EL (cell line): Measurements from ENCODE around the gene ITIH3.

Experiments
- DNase-seq: peaks from one replicate; pipeline ENCODE4 v3.0.0-alpha.2; 2016

Gene ITIH3

DNA sequence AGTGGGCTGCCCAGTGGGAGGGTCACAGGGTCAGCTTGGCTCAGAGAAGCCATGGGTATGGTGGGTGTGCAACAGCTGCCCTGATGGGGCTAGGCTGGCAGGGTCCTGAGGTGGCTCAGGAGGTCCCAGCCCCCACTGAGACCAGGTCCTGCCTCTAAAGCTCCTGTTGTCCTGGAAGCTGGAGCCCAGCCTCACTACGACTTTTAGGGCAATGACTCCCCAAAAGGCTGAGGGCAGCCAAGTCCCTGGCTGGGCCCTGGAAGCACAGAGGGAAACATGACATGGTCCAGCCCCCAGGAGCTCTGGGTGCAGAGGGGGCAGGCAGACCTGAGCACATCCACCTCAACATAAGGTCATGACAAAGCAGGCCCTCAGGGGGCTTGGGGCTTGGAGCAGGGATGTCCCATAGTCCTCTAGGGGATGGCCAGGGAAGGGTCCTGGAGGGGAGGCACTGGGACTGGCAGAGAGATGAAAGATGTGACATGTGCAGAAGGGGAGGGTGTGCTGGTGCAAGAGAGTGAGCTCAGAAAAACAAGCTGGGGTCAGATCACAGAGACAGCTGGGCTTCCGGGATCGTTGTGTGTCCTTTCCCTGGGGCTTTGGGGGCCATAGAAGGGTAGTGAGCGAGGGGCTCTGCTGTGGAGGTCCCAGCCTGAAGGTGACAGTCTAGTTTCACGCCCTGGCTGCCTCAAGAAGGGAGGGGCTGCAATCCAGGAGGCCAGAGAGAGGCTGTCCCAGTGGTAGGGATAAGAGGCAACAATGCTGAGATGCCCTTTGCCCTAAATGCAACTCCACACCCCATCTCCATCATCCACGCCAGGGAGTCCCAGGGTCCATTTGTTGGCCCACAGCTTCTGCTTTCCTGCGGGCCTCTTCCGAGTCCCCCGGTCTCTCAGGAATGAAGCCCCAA, 639 bp upstream of the ITIH3 start:
- DNase-seq, result no peak

DNA sequence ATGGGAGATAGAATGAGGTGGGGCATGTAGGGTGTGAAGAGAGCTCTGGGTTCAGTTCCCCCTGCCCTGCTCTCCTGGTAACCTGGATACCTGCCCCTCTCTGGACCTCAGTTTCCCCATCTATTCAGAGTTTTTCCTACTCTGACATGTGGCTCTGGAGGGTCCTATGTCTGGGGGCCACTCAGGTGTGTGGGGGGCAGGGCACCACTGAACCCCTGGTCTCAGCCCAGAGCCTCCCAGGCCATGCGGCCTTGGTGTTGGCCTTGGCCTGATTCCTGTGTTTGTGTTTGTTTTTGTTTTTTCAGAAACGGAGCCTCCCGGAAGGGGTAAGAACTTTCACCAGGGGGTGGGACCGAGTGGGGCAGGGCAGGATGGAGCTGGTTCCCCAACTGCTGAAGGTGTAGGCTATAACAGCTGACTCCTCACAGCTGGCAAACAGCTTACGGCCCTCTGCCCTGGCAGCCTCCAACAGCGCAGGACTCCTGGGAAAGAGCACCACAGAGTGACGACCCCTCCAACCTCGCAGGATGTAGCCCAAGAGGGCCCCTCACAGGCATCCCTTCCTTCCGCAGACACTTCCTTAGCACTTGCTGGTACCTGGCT, 803 bp downstream of the ITIH3 start:
- DNase-seq, result no peak

DNA sequence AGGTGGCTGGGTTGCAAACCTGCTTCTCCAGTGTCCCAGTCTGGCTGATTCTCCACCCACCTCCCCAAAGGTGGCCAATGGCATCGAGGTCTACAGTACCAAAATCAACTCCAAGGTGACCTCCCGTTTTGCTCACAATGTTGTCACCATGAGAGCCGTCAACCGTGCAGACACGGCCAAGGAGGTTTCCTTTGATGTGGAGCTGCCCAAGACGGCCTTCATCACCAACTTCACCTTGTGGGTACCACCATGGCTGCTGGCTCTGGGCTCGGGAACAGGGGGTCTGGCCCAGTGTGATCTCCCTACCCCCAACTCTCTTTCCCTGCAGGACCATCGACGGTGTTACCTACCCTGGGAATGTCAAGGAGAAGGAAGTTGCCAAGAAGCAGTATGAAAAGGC, 1.8 kb downstream of the ITIH3 start:
- DNase-seq, result no peak

DNA sequence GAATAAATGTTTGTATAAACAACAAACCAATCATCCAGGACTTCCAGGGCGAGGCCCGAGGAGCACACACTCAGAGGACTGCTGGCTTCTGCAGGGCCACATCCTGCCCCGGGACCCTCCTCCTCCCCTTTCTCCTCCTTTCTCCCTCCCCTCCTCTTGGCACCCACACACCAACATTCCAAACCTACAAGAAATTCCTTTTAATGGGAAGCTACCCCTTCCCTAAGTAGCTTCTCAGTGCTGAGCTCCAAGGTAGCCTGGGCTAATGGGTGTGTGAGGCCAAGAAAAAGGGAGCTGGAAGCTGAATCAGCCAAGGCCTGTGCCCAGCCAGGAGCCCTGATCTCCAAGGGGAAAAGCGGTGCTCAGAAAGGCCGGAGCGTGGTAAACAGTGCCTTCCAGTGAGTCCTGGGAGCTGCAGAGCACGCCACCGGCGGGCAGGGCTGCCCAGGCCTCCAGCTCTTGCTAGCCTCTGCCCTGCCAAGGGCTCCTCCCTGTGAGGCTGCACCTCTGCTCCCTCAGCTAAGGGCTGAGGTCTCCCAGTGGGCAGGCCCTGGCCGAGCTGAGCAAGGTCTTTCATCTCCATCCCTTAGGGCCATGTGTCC, 3.9 kb downstream of the ITIH3 start:
- DNase-seq, result peak; percentile 12

DNA sequence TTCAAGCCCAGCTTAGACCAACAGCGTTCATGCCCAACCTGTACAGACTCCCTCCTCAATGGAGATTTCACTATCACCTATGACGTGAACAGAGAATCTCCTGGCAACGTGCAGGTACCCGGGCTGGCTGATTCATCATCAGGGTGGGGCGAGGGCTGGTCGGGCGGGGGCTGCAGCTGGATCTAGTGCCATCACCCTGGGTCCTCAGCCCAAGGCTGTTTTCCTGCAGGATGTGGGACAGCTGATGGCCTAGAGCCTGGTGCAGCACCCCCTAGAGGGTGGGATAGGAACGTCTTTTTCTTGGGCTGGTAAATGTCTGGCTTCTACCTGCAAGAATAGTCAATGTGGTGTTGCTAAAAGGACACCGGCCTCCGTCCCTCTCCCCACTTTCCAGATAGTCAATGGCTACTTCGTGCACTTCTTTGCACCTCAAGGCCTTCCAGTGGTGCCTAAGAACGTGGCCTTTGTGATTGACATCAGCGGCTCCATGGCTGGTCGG, 4.4 kb downstream of the ITIH3 start:
- DNase-seq, result peak; percentile 21

DNA sequence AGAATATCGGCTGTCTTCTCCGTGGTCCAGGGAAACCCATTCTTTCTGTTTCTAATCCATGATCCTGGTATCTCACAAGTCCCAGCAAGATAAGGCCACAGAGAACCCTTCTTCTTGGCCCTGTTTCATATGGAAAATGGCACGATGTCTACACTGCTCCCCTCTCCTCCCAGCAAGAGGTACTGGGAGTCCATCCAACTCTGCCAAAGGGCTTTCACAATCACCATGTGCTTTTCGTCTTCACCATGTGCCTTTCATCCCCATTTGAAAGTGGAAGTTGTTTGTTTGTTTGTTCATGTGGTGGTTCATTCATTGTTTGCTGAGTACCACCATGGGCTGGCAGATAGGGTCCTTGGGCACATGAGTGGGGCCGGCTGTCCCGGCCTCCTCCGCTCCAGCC, 5.5 kb downstream of the ITIH3 start:
- DNase-seq, result no peak

DNA sequence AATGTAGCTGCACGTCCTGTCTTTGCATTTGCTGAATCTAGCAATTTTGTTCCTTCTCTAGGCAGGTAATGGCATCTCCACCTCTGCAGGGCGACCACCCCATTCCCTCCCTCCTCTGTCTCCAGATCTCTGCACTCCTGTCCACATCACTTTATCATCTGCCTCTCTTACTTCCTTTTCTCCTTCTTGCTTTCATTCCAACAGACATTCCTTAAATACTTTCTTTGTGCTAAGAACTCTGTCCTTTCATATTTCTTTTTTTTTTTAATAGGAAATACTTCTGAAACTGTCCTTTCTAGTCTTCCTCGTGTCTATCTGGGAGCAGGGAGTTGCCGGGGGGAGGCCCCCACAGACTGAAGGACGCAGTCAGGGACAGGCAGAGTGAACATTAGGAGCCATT, 7.2 kb downstream of the ITIH3 start:
- DNase-seq, result no peak

DNA sequence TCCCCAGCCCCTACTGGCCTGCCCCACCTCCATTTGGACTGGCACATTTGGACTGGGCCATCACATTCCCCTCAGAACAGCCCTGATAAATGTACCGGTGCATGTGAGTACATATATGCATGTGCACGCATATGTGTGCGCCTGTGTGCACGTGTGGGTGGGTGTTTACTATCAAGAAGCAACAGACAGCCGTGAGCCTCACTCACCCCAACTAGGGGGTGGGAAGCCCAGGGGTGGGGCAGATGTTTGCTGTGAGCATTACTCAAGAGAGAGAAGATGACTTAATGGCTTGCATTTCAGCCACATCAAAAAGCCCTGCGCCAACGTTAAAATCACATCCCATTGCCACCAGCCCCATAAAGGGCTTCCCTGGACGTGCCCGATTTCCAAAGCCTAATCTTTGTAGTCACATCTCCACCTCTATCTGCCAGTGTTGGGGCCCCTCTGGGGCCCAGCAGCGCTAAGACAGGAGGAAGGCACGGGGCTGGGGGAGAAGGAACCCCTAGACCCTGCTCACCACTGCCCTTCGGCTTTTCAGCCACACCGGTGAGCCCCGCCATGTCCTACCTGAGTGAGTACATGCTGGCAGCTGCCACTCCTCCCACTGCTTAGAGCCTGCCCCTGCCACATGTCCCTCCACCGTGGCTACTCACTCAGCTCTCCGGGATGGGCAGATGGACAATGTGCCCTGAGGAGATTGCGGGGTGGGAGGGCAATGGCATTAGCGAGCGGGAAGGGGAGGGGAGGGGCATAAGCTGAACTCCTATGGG, 10.9 kb downstream of the ITIH3 start:
- DNase-seq, result no peak

DNA sequence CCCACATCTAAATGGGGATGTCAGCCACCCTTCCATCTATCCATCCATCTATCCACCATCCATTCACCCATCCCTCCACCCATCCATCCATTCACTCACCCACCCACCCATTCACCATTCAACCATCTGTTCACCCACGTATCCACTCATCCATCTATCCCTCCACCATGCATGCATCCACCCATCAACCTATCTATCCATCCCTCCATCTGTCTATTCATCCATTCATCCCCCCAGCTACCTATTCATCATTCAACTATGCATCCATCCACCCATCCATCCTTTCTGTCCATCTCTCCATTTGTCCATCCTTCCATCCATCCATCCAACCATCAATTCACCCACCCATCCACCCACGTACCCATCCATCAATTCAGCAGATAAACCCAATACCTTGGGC, 14.6 kb downstream of the ITIH3 start:
- DNase-seq, result no peak

DNA sequence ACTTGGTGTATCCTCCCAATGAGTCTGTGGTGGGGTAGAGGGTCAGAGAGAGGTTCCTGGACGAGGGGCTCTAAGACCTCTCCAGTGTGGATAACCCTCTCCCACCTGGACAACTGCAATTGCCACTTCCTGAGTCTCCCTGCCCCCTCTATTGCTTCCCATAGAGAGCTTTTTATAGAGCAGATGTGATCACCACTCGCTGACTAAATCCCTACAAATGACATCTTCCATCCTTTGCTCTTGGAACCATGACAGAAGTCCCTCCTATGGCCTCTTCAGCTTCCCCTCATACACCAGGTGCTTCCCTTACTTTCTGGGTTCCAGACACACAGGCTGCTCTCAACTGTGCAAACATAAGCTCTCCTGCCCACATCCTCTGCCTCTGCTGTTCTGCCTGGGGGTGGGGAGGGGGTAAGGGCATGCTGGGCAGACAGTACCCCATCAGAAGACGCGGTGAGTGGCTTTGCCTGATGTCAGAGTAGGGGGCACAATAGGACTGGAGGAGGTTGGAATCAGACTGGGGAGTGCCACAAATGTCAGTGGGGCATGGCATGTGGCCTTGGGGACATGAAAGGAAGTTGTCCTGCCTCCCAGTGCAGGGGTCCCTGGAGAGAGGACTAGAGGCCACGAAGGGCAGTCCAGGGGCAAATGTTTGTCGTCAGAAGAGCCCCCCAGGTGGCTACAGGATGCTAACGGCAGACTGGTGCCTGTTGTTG, 15.2 kb downstream of the ITIH3 start:
- DNase-seq, result no peak

DNA sequence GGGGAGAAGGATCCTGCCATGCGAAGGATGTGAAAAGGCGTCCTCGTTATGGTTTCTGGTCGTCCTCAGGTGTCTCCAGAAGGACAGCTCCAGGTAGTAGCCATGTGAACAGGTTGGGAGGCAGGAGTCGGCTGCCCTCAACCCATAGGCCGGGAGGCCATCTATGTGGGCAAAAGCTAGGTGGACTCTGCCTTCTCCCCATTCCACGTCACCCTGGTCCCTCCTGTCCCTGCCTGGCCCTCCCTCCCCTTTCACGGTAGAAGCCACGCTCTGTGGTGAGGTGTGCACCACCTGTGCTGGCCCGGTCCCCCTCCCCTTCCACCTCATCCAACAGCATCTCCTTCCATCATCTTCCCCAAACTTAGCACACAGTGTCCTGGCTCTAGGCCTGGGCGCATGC, 16.3 kb downstream of the ITIH3 start:
- no peak for DNase-seq

DNA sequence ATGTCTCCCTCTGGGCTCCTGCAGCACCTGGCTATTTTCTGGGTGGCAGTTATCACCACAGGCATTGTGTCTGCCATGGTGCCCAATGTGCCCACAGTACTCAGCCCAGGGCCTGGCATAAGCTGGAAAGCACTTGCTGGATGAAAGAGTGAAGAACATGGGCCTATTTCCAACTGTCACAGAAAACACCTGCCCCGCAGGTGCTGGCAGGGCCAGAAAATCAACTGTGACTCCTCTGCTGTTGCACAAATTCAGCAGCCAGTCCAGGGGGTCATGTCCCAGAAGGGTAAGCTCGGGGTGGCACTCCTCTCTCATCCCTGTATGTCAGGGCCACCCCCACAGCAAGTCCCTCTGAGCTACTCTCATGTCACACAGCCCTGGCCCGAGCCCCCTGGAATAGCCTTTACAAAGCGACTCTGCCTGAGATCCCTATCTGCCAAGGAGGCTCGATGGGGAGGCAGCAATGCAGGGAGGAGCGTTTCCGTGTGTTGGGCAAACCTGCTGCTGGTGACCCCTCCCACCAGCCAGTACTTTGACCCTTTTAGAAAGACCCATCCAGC, 16.9 kb downstream of the ITIH3 start:
- no peak for DNase-seq

DNA sequence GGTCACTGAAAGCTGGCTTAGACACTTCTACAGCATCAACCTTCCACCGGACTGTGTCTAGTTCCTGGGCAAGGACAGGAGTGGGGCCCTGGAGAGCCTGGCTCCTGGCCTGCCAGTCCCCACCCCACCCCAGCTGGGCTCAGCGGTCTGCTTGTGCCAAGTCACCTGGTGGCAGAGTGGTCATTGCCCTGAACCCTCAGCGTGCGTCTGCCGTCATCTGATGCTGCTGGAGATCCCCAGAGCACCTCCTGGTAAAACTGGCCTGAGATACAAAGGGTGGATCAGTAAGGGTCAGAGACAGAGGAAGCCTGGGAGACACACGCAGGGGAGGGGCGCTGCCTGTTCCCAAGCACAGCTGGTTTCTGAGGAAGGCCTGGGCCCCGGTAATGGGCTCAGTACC, 19.2 kb downstream of the ITIH3 start:
- DNase-seq, result no peak

DNA sequence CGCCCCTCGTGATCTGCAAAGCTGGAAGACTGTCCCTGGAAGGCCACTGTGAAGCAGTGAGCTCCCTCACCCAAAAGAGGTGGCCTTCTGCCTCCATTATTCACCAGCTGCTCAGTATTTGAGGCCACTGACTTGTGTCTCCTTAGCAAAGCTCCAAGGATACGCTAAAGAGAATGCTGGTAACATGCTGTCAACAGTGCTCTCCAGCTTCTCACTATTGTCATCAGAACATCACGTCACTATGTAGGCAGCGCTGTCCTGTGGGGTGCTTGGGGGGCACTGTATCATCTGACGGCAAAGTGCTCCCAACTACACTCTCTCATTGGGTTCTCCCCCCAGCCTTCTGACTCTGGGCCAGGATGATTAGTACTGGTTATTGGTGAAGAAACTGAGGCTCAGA, 21.6 kb downstream of the ITIH3 start:
- no peak for DNase-seq

DNA sequence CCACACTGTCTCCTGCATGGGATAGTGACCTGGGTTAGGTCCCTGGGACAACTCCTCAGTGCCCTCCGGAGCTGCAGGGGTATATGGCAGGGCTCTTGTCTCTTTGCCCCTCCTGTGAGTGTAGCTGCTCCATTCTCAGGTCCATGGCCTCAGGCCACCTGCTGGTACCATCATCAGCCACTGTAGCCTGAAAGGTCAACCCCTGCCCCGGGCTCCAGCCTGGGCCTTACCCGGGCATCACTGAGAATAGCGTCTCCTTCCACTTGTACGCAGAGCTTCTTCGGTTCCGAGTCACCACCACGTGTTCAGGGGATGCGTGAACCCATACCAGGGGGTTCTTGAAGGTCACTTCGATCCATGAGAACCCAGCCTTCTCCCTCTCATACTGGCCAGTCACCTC, 22.1 kb downstream of the ITIH3 start:
- DNase-seq, result no peak

DNA sequence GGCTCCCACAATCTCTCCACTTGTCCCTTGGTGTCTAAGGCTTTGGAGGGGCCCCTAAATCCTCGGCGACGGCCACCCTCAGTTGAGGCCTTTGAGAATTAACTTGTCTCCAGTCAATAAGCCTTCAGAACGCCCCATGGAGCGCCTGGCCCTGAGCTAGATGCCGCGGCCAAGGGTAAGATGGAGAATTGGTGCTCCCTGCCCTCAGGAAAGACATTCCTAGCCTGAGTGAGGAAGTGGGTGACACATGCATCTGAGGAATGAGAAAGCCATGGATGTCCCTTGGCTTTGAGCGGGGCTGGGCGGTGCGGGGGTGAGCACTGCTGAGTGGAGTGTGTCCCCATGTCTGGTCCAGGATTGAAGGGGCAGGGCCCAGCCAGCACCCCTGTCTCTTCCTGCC, 22.6 kb downstream of the ITIH3 start:
- DNase-seq, result peak; percentile 13

DNA sequence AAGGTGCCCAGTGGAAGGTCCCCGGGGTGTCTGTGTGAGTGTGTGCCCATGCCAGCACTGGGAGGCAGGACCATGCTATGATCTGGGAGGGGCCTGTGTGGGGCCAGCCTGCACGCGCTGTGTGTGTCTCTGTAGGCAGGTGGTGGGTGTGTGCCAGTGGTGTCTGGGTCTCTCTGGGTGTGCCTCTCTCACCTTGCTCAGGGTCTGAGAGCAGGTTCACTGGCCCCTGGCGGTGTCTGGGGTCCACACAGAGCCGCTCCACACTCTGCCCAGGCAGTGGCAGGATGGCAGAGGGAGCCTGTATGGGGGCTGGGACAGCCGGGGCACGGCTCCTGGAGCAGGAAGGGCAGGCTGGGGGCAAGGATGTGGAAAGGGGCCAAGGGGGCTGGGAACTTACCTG, 23.3 kb downstream of the ITIH3 start:
- DNase-seq, result no peak

DNA sequence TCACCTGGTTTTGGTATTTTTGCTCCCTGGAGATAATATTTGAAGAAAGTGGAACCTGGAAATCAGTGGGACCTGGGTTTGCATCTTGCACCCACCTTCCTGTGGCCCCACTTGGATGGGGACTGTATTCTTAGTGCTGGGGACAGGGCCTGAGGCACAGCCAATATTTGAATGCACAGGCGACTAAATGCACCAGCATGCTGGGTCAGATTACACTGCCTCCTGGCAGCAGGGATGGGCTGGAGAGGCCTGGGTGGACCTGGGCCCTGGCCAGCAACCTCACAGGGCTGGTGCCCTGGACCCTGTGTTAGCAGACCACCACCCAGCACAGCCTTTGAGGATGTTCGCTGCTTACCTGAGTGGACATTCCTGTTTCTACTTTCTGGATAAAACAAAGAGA, 25.3 kb downstream of the ITIH3 start:
- no peak for DNase-seq

DNA sequence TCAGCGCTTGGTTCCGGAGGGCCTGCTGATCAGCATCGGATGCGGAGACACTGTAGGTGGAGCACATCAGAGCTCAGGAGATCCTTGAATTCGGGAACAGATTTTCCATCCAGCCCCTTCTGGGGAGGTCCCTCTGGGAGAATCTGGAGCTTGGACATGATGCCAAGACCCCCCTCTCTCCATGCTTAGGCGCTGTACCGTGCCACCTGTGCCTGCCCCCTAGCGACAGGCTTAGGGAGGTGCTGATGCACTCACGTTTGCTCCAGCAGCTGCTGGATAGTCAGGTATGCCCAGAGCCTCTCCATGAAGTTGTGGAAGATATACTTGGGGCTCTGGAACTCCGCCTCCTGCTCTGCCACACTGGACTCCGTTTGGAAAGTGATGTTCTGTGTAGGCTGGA, 26.1 kb downstream of the ITIH3 start:
- DNase-seq, result peak; percentile 22

DNA sequence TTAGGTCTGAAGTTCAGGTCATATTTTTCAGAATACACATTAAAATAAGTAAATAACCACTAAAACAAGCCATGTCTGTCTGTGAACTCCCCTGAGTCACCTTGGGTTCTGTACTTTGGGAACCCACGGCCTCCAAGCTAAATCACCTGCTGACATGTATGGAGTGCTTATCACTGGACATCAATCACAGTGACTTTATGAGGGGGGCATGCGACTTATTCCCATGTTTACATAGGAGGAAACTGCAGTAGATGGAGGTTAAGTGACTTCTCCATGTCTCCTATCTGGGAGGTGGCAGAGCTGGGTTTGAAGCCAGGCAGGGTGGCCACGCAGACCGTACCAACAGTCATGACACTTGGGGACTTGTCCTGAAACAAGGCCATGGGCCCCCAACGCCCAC, 27.8 kb downstream of the ITIH3 start:
- DNase-seq, result no peak

DNA sequence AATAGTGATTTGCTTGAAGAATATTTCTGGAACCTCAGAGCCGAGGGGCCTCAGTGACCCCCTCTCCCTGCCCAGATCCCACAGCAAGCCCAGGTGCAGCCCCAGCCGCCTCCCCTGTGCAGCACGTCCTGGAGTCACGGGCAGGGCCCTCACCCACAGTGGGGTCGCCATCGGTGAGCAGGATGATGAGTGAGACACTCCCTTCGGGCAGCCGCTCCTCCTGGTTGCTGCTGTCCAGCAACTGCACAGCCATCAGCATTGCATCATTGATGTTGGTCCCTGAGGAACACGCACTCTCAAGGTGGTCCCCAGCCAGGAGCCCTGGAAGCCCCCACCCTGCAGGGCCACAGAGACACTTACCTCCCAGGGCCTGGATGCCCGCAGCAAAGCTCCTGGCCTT, 29.4 kb downstream of the ITIH3 start:
- DNase-seq, result no peak

DNA sequence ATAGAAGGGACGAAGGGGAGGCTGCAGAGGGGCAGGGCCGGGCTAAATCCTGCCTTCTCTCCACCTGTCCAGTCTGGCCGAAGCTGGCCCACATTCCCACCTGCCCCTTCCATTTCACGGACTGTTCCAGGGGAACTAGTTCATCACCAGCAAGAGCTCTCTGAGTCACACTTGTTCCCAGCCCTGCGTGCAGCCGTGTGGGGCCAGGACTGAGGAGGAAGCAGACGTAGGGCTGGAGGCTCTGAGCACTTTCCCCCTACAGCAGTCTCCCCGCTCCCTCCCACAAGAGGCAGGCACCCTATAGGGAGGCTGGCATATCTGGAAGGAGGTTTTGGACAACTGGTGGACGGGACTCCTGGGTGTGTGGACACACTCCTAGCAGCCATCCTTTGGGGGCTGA, 32.8 kb downstream of the ITIH3 start:
- DNase-seq, result peak; percentile 50
